Measurements from ENCODE around the gene SPOCK2. TPM values are rescaled to one million over a fixed set of nuclear protein-coding genes. Genes with fewer than 3 reads are reported as not detected.
"Not testable (repeated sequence)": the region's sequence is repeated elsewhere in the genome, so short reads cannot be mapped to it uniquely, and the experiment has no call there.

The SPOCK2 gene
- polyA plus RNA-seq, 1 donor from 2014 or later: 65.5 TPM

- not testable (repeated sequence) for H3K4me3 Mint-ChIP-seq, H3K36me3 Mint-ChIP-seq, H3K27me3 Mint-ChIP-seq, H3K9me3 Mint-ChIP-seq, H3K4me1 Mint-ChIP-seq, H3K27ac Mint-ChIP-seq
Measured at GRCh38 chr10:72032409-72033162, 55.8 kb downstream of the SPOCK2 start.

GRCh38 chr10:72031706-72032105 lies 56.6 kb downstream of the SPOCK2 start:
- no peak overlapping the region for H3K27ac Mint-ChIP-seq
- H3K36me3 Mint-ChIP-seq: no peaks in the 10 kb centered on the region
- no peaks in the 10 kb centered on the region for H3K9me3 Mint-ChIP-seq
- peaks cover 9% of the 10 kb centered on the region for H3K27me3 Mint-ChIP-seq
- H3K4me3 Mint-ChIP-seq: no peak overlapping the region
- no peaks in the 10 kb centered on the region for H3K4me1 Mint-ChIP-seq

GRCh38 chr10:72030762-72031543 lies 57.4 kb downstream of the SPOCK2 start:
- no peak overlapping the region for H3K4me3 Mint-ChIP-seq
- H3K27me3 Mint-ChIP-seq: peaks cover 11% of the 10 kb centered on the region
- peaks cover 0 to 1% (median 0%) of the 10 kb centered on the region in 3 donors for H3K9me3 Mint-ChIP-seq
- no peak overlapping the region for H3K27ac Mint-ChIP-seq
- no peaks in the 10 kb centered on the region for H3K36me3 Mint-ChIP-seq
- H3K4me1 Mint-ChIP-seq: no peaks in the 10 kb centered on the region

GRCh38 chr10:72029414-72029813 lies 58.9 kb downstream of the SPOCK2 start:
- H3K27ac Mint-ChIP-seq: no peak overlapping the region
- peaks cover 0 to 1% (median 0%) of the 10 kb centered on the region in 3 donors for H3K9me3 Mint-ChIP-seq
- no peaks in the 10 kb centered on the region for H3K4me1 Mint-ChIP-seq
- no peak overlapping the region for H3K4me3 Mint-ChIP-seq
- no peaks in the 10 kb centered on the region for H3K36me3 Mint-ChIP-seq
- H3K27me3 Mint-ChIP-seq: peaks cover 11% of the 10 kb centered on the region

GRCh38 chr10:72027498-72027897 lies 60.9 kb downstream of the SPOCK2 start:
- Mint-ChIP-seq H3K9me3 (peaks cover 0 to 1% (median 0%) of the 10 kb centered on the region in 3 donors), H3K27ac (no peak overlapping the region), H3K4me1 (no peaks in the 10 kb centered on the region), H3K36me3 (peaks cover 2% of the 10 kb centered on the region), H3K4me3 (no peak overlapping the region), H3K27me3 (peaks cover 11% of the 10 kb centered on the region)

- Mint-ChIP-seq H3K27ac (no peak overlapping the region), H3K36me3 (peaks cover 2% of the 10 kb centered on the region), H3K27me3 (peaks cover 11% of the 10 kb centered on the region), H3K4me1 (no peaks in the 10 kb centered on the region), H3K9me3 (peaks cover 0 to 1% (median 0%) of the 10 kb centered on the region in 3 donors), H3K4me3 (no peak overlapping the region)
Measured at GRCh38 chr10:72026278-72027111, 61.9 kb downstream of the SPOCK2 start.

GRCh38 chr10:72025832-72026231 lies 62.5 kb downstream of the SPOCK2 start:
- Mint-ChIP-seq H3K27ac (no peak overlapping the region), H3K36me3 (peaks cover 2% of the 10 kb centered on the region), H3K4me3 (no peak overlapping the region), H3K4me1 (peaks cover 0 to 3% (median 0%) of the 10 kb centered on the region in 3 donors), H3K9me3 (peaks cover 0 to 1% (median 0%) of the 10 kb centered on the region in 3 donors), H3K27me3 (peaks cover 11% of the 10 kb centered on the region)

- Mint-ChIP-seq H3K27ac (no peak overlapping the region), H3K4me1 (peaks cover 0 to 3% (median 0%) of the 10 kb centered on the region in 3 donors), H3K4me3 (no peak overlapping the region), H3K36me3 (peaks cover 2% of the 10 kb centered on the region), H3K27me3 (peaks cover 11% of the 10 kb centered on the region), H3K9me3 (peaks cover 0 to 1% (median 0%) of the 10 kb centered on the region in 3 donors)
Measured at GRCh38 chr10:72025400-72025799, 63.0 kb downstream of the SPOCK2 start.

GRCh38 chr10:72024596-72024995 lies 63.8 kb downstream of the SPOCK2 start:
- Mint-ChIP-seq H3K36me3 (peaks cover 2% of the 10 kb centered on the region), H3K4me3 (no peak overlapping the region), H3K27me3 (peaks cover 11% of the 10 kb centered on the region), H3K4me1 (peaks cover 0 to 3% (median 0%) of the 10 kb centered on the region in 3 donors), H3K9me3 (peaks cover 0 to 1% (median 0%) of the 10 kb centered on the region in 3 donors), H3K27ac (no peak overlapping the region)

GRCh38 chr10:72022228-72022627 lies 66.1 kb downstream of the SPOCK2 start:
- Mint-ChIP-seq H3K36me3 (peaks cover 2% of the 10 kb centered on the region), H3K9me3 (peaks cover 0 to 1% (median 0%) of the 10 kb centered on the region in 3 donors), H3K4me3 (no peak overlapping the region), H3K4me1 (peaks cover 0 to 3% (median 0%) of the 10 kb centered on the region in 3 donors), H3K27me3 (peaks cover 5% of the 10 kb centered on the region), H3K27ac (no peak overlapping the region)

- Mint-ChIP-seq H3K4me1 (peaks cover 0 to 3% (median 0%) of the 10 kb centered on the region in 3 donors), H3K4me3 (no peak overlapping the region), H3K36me3 (peaks cover 2% of the 10 kb centered on the region), H3K27ac (no peak overlapping the region), H3K9me3 (no peaks in the 10 kb centered on the region), H3K27me3 (peaks cover 4% of the 10 kb centered on the region)
Measured at GRCh38 chr10:72020914-72021809, 67.2 kb downstream of the SPOCK2 start.

GRCh38 chr10:72019085-72019876 lies 69.1 kb downstream of the SPOCK2 start:
- Mint-ChIP-seq H3K27me3 (peaks cover 4% of the 10 kb centered on the region), H3K27ac (no peak overlapping the region), H3K36me3 (peaks cover 2% of the 10 kb centered on the region), H3K9me3 (no peaks in the 10 kb centered on the region), H3K4me1 (peaks cover 0 to 3% (median 0%) of the 10 kb centered on the region in 3 donors), H3K4me3 (no peak overlapping the region)

- Mint-ChIP-seq H3K27me3 (peaks cover 6% of the 10 kb centered on the region), H3K4me1 (peaks cover 0 to 3% (median 0%) of the 10 kb centered on the region in 3 donors), H3K4me3 (peak overlapping the region in 1 of 4 donors; percentile 28), H3K36me3 (no peaks in the 10 kb centered on the region), H3K9me3 (no peaks in the 10 kb centered on the region), H3K27ac (no peak overlapping the region)
Measured at GRCh38 chr10:72016608-72017300, 71.6 kb downstream of the SPOCK2 start.
